Right ventricle myocardium superior (tissue), 1 donor: Measurements from ENCODE around the gene NLRC4. TPM values are rescaled to one million over a fixed set of nuclear protein-coding genes. Genes with fewer than 3 reads are reported as not detected.
"Not testable (repeated sequence)": the region's sequence is repeated elsewhere in the genome, so short reads cannot be mapped to it uniquely, and the experiment has no call there.

Experiments used
- ATAC-seq: fragments of 200-7000 bp; cut with Tn5 transposase; one replicate; pipeline ENCODE4 v1.9.1; 2020; ENCODE audit warnings: mild to moderate bottlenecking; ENCODE audit not compliant: poor library complexity
- DNase-seq: peaks from one replicate; pipeline ENCODE4 v3.0.0-alpha.2; 2020
- intact Hi-C: fragments of 100-400 bp; cut with DNase I; formaldehyde crosslinking; loops from one replicate; pipeline ENCODE4 v1.11.2; 2022
- long read RNA-seq: library from polyadenylated mRNA; unstranded; transcript quantifications from one replicate; pipeline ENCODE4 v2.0.0, GENCODE V29; 2021
- total RNA-seq: library from RNA; stranded (reverse); fragmentation: NEBNext Ultra II Directional; extraction: Animal tissue kit (Norgen Biotek cat#: 25700); gene quantifications from one replicate; pipeline ENCODE4 v1.2.1, GENCODE V29; 2021
- donor health status: DM: no; HTN: yes; CAD: no; lungs with severe emphysema.

Gene NLRC4, protein sequence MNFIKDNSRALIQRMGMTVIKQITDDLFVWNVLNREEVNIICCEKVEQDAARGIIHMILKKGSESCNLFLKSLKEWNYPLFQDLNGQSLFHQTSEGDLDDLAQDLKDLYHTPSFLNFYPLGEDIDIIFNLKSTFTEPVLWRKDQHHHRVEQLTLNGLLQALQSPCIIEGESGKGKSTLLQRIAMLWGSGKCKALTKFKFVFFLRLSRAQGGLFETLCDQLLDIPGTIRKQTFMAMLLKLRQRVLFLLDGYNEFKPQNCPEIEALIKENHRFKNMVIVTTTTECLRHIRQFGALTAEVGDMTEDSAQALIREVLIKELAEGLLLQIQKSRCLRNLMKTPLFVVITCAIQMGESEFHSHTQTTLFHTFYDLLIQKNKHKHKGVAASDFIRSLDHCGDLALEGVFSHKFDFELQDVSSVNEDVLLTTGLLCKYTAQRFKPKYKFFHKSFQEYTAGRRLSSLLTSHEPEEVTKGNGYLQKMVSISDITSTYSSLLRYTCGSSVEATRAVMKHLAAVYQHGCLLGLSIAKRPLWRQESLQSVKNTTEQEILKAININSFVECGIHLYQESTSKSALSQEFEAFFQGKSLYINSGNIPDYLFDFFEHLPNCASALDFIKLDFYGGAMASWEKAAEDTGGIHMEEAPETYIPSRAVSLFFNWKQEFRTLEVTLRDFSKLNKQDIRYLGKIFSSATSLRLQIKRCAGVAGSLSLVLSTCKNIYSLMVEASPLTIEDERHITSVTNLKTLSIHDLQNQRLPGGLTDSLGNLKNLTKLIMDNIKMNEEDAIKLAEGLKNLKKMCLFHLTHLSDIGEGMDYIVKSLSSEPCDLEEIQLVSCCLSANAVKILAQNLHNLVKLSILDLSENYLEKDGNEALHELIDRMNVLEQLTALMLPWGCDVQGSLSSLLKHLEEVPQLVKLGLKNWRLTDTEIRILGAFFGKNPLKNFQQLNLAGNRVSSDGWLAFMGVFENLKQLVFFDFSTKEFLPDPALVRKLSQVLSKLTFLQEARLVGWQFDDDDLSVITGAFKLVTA
- 1.1 TPM for total RNA-seq
- long read RNA-seq, result 0 reads

DNA sequence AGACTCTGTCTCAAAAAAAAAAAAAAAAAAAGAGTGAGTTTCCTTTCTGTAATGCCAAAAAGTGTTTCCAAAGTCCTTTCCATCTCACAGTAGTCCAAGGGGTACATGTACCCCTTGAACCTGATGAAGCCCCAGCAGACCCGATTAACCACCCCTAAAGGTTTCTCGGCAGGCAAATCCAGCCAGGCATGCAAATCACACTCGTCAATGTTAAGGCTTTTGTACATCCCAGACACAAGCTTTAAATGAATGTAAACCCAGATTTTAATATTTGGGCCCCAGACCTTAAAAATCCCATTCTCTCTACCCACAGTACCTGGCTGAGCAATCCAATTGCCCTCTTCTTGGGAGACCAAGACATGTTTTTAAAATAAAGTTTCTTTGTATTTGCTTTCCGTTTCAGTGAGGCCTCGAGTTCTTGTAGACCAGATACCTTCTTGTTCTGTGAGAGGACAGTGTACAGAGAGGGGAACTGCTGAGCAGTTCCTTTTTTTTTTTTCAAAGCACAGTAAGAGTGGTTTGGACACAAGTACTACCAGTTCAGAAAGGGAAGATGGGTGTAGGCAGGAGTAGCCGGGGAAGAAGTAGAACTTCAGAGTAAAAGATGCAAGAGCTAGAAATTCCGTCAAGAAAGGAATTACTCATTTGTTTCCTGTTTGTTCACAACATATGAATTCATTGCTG is at the start of gene NLRC4:
TSS of gene NLRC4 (minus strand) at position 465 of the 684 bp plus-strand sequence. CDS start 8,111 bp downstream, outside the sequence.
- ATAC-seq, result peak; percentile 61
- intact Hi-C loops, result no loop called here
- no peak for DNase-seq

DNA sequence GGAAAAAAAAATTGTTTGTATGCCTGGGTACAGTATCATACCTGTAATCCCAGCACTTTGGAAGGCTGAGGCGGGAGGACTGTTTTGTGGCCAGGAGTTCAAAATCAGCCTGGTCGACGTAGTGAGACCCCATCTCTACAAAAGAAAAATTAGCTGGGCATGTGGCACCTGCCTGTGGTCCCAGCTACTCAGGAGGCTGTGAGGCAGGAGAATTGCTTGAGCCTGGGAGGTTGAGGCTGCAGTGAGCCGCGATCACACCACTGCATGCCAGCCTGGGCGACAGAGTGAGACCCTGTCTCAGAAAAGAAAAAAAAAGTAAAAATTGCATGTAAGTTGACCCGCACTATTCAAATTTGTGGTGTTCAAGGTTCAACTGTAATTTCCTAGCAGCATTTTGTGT is 45.9 kb upstream of the NLRC4 start:
- intact Hi-C loops, result no loop called here
- no peak for ATAC-seq

DNA sequence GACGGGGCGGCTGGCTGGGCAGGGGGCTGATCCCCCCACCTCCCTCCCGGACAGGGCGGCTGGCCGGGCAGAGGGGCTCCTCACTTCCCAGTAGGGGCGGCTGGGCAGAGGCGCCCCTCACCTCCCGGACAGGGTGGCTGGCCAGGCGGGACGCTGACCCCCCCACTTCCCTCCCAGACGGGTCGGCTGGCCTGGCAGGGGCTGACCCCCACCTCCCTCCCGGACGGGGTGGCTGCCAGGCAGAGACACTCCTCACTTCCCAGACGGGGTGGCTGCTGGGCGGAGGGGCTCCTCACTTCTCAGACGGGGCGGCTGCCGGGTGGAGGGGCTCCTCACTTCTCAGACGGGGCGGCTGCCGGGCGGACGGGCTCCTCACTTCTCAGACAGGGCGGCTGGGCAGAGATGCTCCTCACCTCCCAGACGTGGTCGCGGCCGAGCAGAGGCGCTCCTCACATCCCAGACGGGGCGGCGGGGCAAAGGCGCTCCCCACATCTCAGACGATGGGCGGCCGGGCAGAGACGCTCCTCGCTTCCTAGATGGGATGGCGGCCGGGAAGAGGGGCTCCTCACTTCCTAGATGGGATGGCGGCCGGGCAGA is 29.4 kb upstream of the NLRC4 start:
- DNase-seq, ATAC-seq, intact Hi-C loops: not testable (repeated sequence)

More for the DNA sequence above, 45.9 kb upstream of the NLRC4 start:
- no peak for DNase-seq

DNA sequence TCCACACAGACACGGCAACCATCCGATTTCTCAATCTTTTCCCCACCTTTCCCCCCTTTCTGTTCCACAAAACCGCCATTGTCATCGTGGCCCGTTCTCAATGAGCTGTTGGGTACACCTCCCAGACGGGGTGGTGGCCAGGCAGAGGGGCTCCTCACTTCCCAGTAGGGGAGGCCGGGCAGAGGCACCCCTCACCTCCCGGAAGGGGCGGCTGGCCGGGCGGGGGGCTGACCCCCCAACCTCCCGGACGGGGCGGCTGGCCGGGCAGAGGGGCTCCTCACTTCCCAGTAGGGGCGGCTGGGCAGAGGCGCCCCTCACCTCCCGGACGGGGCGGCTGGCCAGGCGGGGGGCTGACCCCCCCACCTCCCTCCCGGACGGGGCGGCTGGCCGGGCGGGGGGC is 28.8 kb upstream of the NLRC4 start:
- DNase-seq, ATAC-seq, intact Hi-C loops: not testable (repeated sequence)

DNA sequence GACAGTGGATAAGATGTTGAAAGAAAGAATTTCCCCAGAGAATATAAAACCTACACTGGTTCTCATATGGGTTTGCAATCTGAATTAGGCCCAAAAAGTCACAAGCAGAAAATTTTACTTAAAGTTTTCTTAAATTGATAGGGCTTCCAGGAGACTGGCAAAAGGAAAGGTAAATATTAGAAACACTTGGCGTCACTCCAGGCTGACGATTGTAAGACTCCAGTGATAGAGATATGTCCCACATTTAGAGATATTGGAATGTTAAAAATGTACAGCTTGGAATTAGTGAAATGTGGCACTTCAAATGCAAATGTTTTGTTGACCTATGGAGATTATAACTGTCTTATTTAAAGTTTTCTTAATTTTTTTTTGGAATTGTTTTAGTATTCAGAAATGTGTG is 27.1 kb upstream of the NLRC4 start:
- ATAC-seq, result no peak
- intact Hi-C loops, result no loop called here
- no peak for DNase-seq

DNA sequence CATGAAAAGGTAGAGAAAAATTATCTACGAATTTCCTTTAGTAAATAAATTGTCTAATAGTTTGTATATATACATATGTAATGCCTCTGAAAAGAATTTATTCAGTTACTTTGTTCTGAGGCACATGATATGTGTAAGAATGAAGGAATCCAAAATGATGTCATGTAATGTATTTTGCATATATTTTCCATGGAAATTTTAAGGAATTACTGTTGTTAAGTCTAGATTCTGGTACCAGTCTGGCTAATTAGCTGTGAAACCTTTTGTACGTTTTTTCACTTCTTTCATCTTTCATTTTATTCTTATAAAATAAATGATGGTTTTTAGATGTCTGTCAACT is 25.3 kb upstream of the NLRC4 start:
- intact Hi-C loops, result no loop called here
- ATAC-seq (no peak), DNase-seq (no peak)

DNA sequence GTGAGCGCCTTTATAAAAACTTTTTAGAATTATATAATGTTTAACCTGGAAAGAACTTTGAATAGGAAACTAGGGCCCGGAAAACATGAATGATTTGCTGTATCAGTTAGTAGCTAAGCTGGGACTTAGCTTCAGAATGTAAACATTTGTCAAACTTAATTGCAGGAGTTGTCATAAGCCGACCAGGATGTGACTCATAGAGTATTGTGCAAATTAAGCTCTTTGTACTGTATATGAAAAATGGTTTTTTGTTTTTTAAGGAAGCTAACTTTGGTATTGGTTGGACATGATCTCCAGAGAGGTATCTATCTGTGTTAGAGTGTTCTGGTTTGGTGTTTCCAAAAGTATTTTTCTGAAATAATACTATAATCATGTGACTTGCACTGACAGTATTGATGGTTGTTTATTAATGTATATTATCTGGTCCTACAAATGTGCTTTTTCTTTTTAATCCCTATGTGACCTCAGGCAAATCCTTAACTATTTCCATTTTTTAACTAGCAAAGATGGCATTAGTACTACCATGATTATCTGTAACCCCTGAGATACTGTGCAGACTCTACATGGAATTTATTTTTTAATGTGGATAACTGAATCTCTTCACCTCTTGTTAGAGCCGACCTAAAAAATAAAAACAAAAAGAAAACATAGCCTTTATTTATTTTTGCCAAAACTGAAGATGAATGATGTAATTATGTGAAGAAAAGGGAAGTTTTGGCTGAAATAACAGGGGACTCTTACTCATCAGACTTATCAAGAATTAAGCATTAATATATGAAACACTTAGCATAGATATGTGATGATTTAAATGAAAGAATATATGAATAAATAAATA is 24.7 kb upstream of the NLRC4 start:
- no peak for DNase-seq
- intact Hi-C loops, result no loop called here
- peak; percentile 41 for ATAC-seq

DNA sequence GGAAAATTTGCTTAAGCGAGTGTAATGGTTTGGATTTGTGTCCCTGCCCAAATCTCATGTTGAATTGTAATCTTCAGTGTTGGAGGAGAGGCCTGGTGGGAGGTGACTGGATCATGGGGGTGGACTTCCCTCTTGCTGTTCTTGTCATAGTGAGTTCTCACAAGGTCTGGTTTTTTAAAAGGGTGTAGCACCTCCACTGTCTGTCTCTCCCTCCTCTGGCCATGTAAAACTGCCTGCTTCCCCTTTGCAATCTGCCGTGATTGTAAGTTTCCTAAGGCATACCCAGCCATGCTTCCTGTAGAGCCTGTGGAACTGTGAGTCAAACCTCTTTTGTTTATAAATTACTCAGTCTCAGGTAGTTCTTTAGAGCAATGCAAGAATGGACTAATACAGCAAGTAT is 19.6 kb upstream of the NLRC4 start:
- intact Hi-C loops, result no loop called here
- DNase-seq (no peak), ATAC-seq (peak; percentile 24)

DNA sequence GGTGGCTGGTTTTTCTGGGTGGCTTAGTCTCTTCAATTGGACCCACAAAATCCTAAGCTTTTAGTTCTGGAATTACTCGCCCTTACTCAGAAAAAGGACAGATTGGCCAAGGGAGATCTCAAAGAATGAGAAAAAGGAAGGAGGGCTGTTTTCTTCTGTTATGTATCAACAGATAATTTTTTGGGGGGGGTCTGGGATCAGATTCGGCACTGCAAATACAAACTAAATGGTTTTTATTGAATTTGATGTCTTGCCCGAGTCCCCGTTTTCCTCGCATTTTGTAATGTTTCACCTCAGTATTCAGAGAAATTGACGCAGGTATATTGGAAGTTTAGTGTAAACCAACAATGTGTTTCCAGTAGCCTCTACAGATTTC is 13.8 kb upstream of the NLRC4 start:
- ATAC-seq (no peak), DNase-seq (no peak)
- intact Hi-C loops, result no loop called here

DNA sequence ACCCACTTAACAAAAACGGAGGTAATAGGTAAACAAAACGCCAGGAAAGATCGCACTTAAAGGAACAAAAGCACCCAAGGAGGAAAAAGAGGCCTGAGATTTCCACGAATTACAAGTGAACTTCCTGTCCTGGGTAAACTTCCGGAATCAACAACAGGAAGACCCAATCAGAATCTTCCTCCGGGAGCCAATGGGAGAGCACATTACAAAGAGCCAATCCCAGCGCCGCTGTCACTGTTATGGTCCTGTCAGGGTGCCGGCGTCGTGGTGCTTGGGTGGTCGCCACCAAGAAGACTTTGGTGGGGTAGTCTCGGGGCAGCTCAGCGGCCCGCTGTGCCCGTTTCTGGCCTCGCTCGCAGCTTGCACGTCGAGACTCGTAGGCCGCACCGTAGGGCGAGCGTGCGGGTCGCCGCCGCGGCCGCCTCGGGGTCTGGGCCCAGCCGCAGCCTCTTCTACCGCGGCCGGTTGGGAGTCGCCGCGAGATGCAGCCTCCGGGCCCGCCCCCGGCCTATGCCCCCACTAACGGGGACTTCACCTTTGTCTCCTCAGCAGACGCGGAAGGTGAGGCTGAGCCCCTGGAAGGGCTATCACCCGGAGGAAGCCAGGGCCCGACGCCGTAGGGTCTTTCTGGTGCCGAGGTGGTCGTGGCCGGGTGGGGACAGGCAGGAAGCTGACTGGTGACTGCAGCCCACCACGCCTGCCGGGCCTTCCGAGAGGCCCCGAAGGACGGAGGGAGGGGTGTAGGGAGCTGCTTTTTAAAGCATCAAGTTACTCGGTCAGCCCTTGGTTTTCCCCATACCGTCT is 13.2 kb upstream of the NLRC4 start, which contains the start of gene YIPF4:
TSS of gene YIPF4 (plus strand) at position 231 of the 804 bp plus-strand sequence. CDS start at position 483, 252 bp downstream.
- intact Hi-C loops, result no loop called here
- peak; percentile 100 for ATAC-seq
- DNase-seq, result peak; percentile 91

DNA sequence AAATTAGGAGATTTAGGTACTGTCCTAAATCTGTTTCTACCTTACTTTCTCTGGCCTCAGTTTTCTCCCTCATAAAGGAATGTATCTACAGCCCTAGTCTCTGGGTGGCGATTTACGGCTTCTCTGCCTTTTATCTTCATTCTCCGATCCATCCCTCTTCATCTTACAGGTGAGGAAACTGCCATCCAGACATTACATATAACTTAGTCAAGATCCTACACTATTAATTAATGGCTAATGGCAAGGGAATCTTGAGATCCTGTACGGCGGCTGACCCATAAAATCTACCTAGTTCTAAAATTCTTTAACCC is 12.6 kb upstream of the NLRC4 start:
- ATAC-seq (no peak), DNase-seq (no peak)
- intact Hi-C loops, result no loop called here

DNA sequence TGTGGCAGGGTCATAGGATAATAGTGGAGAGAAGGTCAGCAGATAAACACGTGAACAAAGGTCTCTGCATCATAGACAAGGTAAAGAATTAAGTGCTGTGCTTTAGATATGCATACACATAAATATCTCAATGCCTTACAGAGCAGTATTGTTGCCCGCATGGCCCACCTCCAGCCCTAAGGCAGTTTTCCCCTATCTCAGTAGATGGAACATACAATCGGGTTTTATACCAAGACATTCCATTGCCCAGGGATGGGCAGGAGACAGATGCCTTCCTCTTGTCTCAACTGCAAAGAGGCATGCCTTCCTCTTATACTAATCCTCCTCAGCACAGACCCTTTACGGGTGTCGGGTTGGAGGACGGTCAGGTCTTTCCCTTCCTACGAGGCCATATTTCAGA is 11.1 kb upstream of the NLRC4 start:
- intact Hi-C loops, ATAC-seq, DNase-seq: not testable (repeated sequence)

DNA sequence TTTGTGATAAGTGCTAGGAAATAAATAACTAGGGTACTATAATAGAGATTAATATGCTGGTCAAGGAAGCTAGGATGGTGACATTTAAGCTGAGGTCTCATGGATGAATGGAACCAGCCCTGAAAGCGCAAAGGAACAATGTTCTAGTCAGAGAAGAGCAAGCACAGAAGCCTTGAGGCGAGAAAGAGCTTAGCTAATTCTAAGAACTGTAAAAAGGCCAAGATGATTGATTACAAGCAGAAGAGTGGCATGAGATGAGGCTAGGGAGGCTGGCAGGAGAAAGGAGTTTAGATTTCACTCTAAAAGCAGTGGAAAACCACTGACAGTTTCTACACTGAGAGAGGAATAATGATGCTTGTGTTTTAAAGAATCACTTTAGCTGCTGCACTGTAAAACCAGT is 9.6 kb upstream of the NLRC4 start:
- DNase-seq (no peak), ATAC-seq (no peak)
- intact Hi-C loops, result no loop called here

DNA sequence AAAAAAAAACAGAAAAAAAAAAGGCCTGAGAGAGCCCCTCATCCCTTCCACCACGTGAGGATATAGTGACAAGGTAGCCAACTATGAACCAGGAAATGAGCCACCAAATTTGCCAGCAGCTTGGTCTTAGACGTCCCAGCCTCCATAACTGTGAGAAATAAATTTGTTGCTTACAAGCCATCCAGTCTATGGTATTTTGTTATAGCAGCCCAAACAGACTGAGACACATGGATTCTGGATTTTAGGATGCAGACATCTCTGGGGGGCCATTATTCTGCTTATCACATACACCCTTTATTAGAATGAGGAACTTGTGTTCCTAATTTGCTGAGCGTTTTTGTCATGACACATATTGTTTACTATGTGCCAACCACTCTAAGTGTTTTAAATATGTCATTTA is 7.6 kb upstream of the NLRC4 start:
- no peak for ATAC-seq
- intact Hi-C loops, result no loop called here
- no peak for DNase-seq

DNA sequence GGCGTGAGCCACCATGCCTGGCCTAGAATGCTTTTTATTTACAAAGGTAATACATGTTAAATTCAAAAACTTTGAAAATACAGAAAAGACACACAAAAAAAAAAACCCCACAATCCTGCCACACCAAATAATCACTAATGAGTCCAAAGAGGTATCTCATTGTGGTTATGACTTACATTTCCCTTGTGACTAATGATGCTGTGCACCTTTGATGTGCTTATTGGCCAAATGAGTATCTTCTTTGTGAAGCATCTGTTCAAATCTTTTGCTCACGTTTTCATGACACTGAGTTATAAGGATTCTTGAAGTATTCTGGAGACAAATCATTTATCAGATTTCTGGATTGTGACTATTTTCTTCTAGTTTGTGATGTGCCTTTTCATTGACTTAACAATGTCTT is 6.4 kb upstream of the NLRC4 start:
- DNase-seq (no peak), ATAC-seq (no peak)
- intact Hi-C loops, result no loop called here

DNA sequence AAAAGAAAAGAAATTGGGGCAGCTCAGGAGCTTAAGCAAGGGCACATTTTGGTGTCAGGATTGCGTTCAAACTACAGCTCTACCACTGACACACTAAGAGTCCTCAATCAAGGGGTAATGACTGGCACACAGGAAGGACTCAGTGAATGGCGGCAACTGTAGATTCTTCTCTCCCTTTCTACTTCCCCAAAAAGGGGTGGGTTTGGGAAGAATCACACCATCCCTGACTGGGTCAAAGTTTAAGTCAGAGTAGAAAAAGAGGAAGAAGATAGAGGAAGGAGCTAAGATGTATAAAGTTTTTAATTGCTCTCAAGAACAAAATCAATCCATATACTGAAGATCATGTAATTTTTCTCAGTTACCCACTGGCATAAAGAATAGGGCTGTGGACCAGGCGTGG is 2.6 kb downstream of the NLRC4 start:
- ATAC-seq, result peak; percentile 39
- DNase-seq, result no peak
- intact Hi-C loops, result no loop called here

DNA sequence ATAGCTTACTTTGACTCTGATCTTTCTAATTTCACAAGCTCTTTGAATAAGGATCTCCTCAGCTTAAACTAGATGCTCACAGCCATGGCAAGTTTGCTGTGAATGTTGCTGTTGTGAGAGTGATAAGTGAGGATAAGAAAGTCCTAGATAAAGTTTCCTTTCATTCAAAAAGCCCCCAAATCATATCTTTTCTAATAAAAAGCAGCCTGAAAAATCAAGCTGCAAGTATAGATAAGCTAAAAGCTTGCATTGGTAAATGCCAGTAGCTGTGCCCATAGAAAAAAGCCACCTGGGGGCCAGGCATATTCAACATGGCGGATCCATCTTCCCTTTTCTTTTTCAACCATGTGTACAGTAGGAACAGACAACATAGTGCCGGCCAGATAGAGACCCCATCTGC is 4.3 kb downstream of the NLRC4 start:
- DNase-seq (no peak), ATAC-seq (no peak)
- intact Hi-C loops, result no loop called here
